NCI-H187 treated with DMSO at 0.1 percent for 48 hours (cell line): ENCODE data around the gene CDC42SE2.
"Not testable (repeated sequence)": the region's sequence is repeated elsewhere in the genome, so short reads cannot be mapped to it uniquely, and the experiment has no call there.

Experiments
- DNase-seq: peaks from one replicate; lab custom pipeline; 2025; lab: John Stamatoyannopoulos, UW

Gene CDC42SE2

DNA sequence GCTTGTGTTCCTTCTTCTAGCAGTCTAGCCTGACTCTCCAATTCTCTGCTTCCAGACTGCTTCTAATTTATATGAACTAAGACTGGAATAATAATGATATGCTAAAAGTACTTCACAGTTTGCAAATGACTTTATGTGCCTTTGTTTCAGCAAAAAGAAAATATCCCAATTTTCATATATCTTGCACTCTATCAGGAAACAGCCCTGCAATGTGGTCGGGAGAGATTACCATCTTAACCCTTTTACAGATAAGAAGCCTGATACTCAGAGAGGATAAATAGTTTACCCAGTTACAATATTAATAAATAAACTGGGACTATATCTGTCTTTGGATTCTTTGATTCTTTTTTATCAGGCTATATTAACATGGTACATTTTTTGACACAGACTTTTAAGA is 126.0 kb downstream of the CDC42SE2 start:
- no peak for DNase-seq

DNA sequence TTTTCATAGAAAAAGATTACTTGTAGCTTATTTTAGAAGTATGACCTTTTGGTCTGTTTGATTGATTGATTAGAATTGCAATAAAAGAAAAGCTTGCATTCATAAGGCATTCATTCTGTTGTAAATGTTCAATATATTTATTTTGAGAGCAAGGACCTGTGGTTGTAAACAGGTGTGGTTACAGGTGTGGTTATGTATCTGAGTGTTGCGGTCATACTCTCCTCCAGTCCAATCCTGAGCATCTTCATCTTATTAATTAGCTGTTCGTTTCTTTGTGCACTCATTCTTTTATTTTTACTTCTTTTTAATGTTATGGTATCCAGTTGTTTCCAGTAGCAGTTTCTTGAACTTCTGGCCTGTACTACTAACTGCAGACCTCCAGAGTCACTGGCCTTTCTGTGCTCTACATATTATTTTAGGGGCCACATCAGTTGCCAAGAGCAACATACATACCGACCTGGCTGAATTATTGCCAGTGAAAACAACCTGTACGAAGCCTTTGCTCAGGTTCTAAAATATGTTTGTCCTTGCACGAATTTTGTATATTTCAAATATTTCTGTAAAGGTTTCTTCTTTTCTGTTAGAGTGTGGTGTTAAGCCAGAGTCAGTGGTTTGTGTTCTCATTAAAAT is 128.7 kb downstream of the CDC42SE2 start:
- no peak for DNase-seq

DNA sequence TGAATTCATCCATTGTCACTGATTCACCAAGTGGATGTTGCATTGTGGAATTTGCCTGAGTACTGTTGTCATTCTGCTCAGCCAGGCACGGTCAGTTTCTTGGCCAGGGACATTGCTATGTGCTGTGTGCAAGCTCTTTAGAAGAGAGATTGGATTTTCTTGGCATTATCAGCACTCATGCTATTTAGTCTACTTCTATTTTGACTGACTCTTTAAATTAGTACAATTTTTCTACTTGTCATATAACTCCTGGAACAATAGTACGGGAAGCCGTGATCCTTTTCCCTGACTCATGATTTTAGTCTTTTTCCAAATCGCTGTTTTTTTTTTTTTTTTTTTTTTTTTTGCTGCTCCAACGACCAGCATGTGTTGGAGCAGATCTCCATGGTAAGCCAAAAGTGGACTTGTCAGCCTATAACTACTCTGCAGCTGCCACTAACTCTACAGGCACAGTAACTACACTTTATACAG is 129.7 kb downstream of the CDC42SE2 start:
- DNase-seq: no peak

DNA sequence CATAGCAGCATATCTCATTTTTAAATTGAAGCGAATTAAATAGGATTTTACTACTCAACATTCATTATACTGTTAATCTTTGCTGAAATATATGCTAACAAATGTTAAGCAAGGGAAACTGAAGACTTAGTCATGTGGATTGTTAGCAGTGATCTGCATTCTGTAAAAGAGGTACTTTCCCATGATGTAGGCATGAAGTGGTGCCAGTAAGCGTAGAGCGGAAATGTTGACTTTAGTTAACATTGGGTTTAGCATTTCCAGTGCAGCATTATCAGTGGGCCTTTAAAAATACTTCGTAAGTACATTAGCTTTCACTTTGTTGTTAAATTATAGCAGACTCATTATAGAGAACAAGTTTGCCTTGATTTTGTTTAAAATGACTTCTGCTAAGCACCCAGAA is 130.3 kb downstream of the CDC42SE2 start:
- no peak for DNase-seq

DNA sequence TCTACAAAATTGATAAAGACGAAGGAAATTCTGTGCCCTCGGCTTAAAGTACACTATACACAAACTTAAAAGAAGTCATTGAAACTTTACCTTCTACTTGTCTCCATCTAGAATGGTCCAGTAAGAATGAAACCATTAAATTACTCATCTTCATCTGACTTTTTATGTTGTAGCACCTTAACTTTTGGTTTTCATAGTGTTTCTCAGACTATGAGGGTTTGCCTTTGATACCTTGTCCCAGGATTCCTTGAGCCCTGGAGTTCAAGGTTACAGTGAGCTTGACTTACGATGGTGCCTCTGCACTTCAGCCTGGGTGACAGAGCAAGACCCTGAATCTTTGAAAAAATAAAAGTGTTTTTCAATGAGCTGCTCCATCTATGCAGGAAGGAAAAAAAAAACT is 132.2 kb downstream of the CDC42SE2 start:
- DNase-seq: no peak

DNA sequence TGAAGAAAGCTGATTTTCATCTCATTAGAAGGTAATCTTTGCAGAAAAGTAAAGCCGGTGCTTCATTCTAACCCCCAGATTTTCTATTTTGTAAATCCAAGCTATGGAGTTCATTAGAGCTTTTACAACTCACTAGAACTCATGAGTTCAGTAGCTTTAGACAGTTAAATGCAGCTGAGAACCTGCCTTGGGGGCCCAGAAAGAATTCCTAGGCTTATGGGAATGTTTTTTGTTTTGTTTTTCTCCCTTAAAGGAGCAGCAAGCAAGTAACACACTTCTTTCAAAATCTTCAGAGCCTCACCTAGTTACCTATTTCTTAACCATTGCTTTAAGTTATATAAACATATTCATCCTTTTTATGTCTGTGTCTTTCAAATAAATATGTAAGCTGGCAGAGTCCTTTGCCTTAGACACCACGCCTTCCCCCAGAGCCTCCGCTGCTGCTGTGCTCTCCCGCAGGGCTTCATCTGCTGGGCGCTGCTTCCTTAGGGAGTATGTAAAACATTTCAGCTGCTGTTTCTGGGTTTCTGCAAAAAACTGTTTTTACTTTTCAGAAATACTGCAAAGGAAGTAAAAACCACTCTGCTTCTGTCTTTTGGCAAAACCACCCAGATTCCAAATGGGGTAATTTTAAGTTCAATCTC is 132.9 kb downstream of the CDC42SE2 start:
- DNase-seq: no peak

DNA sequence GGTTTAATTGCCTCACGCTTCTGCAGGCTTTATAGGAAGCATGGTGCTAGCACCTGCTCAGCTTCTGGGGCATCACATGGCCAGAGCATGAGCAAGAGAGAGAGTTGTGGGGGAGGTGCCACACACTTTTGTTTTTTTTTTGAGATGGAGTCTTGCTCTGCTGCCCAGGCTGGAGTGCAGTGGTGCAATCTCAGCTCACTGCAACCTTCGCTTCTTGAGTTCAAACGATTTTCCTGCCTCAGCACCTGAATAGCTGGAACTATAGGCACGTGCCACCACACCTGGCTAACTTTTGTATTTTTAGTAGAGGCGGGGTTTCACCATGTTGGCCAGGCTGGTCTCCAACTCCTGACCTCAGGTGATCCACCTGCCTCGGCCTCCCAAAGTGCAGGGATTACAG is 135.2 kb downstream of the CDC42SE2 start:
- DNase-seq: not testable (repeated sequence)

DNA sequence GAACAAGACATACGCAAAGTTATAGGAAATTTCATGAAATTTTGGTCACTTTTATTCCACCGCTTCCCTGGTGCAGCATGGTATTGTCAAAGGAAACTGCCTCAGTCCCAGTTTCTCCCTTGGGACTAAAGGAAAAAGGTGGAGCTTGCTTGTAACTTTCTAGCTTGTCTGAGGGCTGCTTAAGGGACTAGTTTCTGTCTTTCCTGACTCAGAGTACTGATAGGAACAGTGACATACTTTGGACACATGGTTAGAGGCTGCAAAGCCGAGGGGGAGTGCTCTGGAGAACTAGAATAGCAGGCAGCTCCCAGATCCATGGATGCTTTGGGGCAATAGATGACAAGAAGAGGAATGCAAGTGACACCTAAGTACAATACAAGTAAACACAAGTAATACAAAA is 136.7 kb downstream of the CDC42SE2 start:
- no peak for DNase-seq

DNA sequence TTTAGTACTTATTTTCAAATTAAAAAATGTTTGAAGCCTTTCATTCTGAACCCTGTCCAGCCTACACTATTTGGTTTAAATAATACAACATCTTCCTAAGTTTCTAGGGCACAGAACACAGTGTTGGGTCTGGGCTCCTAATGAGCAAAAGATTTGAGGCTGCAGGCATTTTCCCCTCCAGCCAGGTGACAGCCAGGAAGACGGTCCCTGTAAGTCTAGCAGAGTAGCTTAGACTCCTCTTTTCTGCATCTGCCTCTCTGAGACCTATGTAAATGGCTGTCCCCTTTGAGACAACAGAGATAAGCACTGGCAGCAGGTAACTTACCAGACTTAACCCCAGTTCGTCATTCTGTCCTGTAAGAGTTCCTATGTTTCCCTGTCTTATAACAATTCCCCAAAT is 141.8 kb downstream of the CDC42SE2 start:
- no peak for DNase-seq

DNA sequence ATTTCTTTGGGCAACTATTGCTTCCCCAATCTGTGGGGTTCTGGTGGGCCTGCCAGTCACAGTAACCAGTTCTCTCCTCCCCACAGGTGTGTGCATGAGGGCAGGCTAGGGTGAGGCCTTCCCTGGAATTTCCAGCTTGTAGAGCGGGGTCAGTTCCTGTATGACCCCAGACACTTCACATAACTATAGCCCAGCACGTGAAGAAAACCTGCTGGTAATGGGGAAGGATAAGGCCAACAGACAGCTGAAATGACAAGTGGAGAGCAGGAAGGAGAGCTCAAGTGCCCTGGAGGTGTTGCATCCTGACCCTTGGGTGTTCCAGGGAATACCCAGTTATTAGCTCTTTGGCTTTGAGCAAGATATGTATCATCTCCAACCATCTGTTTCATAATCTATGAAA is 142.2 kb downstream of the CDC42SE2 start:
- no peak for DNase-seq

DNA sequence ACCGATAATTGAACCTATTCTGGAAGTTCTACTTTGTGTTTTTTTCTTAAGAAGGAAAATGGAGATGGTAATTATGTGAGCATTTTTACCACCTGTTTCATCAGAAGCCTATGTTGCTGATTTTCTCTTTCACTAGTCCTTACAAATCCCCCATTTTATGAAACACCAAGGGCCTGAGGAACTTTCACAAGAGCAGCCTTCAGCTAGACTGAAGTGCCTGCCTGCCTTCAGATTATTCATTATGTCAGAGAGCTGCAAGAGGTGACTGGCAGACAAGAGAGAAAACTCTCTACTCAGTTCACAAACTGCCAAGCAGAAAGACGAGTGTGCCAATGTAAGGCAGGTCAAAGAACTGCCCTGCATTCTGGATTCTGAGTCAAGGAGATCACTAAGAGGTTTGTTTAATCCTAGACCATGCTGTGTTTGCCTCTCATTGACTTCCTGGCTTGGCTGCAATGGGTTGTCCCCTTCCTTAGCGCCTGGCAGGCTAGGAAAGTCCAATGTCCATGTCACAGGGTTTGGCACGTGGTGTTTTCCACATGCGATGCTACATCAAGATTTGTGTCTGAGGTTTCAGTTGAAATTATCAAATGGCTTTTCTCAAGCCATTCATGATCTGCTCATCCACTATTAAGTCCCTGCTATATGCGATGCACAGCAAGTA is 143.3 kb downstream of the CDC42SE2 start:
- no peak for DNase-seq

DNA sequence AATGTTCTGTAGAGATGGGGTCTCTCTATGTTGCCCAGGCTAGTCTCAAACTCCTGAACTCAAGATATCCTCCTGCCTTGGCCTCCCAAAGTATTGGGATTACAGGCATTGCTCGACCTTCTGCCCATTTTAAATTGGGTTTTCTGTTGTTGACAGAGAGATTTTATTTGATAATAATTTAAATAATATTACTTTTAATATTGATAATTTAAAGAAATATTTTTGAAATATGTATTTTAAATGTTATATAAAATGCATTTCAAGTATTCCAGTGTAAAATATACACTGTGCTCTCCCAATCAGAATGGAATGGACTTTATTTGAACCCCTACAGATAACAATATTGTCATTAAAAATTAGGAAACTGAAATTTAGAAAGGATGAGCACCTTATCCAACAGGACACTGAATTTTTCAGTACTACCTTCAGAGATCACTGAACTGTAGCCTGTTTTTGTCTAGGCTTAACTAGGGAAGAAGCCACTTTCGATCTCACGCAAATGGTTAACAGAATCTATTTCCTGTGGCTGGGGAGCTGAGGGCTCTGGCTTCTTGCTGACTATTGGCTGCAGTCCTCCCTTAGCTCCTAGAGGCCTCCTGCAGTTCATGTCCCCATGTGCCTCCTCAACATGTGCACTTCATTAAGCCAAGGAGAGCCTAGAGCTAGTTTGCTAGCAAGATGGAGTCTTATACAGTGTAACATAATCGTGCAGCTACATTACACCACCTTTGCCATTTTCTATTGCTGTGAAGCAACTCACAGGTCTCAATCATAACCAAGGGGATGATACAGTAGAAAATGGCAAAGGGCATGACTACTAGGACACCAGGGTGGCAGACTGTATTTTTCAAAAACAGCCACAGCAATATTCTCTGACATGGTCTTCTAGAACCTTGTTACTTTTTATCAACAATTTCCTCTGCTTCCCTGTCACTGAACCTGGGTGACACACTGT is 150.0 kb downstream of the CDC42SE2 start:
- no peak for DNase-seq

DNA sequence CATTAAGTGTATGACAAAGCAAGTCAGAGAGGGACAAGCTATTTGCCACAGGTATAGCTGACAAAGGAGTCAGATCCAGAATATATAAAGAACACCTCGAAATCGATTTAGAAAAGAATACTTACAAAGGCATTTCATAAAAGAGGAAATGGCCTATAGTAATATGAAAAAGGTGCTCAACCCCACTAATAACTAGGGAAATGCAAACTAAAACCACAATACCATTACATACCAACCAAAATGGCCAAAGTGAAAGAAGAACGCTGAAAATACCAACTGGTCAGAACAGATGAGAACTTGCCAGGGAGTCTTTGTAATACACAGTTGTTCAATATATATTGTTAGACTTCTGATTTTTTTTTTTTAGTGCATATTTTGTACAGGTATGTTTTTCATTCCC is 152.9 kb downstream of the CDC42SE2 start:
- no peak for DNase-seq

DNA sequence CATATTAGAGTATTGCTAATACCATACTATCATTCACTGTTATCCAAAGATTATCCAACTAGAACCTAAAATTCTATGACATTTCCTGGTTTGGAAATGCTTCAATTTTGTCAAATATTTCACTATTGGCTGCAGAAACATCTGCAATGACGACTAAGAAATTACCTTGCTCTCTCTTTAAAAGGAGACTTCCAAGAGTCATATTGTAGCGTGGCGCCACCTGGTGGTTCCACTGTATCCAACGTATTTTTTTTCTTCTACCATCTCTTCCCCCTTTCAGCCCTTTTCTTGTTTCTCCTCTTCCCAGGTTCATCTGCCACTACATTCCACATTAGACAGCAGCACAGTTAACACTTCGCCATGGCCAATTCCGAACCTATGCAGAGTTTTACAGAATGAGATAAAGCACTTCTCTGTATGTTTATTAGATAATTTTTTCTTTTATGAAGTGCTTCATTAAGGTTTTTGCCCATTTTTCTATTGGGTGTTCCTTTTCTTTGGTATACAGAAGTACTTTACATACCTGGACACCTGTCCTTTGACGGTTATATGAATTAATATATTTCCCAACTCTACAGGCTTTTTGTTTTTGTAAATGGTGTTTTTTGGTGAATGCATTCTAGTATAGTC is 153.5 kb downstream of the CDC42SE2 start:
- DNase-seq: peak; percentile 21

DNA sequence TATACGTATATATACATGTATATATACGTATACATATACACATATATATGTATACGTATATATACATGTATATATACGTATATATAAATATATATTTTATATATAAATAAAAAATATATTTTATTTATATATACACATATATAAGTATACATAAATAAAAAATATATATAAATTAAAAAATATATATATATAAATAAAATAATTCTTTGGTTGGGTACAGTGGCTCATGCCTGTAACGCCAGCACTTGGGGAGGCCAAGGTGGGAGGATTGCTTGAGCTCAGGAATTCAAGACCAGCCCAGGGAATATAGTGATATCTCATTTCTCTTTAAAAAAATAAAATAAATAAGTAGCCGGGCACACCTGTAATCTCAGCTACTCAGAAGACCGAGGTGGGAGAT is 155.0 kb downstream of the CDC42SE2 start:
- no peak for DNase-seq

DNA sequence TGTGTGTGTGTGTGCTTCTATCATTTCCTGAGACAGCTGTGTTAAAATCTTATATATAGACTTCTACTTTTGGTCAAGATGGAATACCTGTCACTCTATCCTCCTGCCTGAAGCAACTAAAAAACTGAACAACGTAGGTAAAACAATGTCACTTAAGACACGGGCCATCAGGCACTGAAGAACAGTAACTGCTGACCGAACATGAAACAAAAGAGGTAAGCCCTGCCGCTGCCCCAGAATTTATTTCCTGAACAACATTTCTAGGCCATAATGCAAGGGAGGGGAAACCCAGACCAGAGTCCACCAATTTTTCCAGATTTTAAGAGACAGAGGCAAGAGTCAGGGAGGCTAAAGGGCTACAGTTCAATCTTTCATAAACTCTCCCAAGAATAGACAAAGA is 156.0 kb downstream of the CDC42SE2 start:
- no peak for DNase-seq

DNA sequence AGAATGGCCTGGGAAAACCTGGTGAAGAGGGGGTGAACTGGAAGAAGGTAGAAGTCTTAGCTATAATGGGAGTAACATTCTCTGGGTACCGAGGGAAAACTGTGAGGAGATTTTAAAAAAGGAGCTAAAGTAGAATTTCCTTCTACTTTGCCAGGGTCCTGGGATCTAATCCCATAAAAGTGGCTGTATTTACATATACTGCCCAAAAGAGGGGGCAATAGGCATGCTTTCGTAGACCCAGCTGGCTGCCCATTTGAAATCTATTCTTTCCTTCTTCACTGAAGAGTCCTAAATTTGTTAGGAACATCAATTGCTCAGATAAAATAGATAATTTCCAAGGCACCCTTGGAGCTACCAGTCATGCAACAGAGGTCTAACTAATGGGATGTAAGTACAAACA is 159.2 kb downstream of the CDC42SE2 start:
- DNase-seq: no peak

DNA sequence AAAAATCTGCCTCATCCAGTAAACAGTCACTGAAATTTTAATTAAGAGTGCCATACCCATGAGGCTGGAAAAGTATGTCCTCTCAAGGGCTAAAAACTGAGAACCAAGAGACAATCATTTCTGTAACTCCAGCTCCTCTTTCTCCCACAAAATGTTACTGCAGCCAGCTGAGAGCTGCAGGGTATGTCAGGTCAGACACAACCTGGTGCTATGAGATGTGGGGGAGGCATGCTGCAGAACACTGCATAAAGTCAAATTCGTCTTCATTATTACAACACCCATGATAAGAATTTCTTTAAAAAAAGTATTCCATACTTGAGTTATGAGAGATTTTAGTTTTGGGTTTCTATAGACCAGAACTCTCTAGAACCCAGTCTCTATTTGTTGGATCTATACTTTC is 162.2 kb downstream of the CDC42SE2 start:
- DNase-seq: no peak

DNA sequence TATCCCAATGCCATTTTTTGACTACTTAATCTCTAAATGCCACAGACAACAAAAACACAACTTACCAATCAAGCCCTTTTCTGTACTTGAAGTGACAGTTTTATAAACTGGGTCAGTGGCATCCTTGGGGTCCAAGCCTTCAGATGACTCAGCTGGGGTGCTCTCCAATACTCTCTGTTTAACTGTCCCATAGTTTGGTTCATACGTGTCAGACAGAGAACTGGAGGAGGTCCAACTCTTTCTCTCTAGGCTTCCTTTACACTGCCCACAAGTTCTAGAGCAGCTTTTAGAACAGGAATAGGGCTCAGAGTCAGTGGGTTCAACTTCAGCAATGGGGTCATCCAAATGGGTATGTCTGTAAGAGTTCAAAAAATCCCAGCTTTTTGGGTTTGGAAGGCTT is 166.9 kb downstream of the CDC42SE2 start:
- DNase-seq: no peak

DNA sequence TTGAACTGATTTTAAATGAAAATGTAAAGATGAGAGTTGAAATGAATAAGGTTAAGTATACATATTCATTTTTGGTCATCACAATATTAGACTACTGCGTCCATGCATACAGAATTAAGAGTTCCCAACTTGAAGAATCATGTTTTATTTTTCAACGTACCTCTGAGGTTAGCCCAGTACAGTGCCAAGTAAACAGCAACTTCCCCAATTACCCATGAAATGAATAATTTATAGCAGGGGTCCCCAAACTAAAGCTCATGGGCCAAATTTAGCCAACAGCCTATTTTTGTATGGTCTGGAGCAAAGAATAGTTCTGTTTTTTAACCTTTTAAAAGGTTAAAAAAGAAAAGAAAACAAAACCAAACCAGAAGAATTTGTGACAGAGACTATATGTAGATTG is 167.9 kb downstream of the CDC42SE2 start:
- DNase-seq: no peak

DNA sequence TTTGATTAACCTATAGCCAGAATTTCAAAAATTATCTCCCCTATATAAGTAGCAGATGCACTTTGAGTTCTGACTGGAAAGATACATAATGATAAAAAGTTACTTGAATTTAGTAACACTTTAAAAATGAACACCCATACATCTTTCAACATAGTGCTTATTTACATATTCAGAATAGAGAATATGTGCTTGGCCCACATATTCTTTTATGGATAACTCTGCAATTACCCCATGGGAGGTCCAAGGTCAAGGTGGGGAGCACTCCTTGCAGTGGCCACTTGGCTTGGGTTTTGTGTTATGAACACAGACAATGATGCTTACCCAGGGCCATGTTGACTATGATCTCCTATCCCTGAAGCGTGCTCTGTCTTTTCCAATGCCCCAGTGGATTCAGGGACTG is 169.3 kb downstream of the CDC42SE2 start:
- no peak for DNase-seq

DNA sequence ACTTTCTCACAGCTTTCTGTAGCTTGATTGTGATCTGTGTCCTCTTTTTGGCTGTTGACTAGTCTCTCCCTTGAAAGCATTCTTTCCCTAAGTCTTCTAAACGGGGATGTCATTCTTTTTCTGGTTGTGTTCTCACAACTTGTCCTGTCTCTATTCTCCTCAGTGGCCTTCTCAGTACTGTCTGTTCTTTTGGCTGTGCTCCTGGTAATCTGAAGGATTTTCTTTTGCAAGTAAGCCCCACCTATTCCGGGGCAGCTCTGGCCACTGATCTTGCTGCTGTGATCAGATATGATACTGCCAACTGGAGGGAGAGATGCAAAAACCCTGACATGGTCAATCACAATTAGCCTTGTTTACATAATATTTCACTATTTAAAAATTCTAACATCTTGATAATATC is 172.2 kb downstream of the CDC42SE2 start:
- no peak for DNase-seq
